Kidney tubule cell (primary cell): ENCODE results near the gene CTU2.

Experiments
- DNase-seq: peaks from one replicate; pipeline ENCODE4 v3.0.0-alpha.2; 2018; ENCODE audit warnings: low spot score

CTU2 gene

DNA sequence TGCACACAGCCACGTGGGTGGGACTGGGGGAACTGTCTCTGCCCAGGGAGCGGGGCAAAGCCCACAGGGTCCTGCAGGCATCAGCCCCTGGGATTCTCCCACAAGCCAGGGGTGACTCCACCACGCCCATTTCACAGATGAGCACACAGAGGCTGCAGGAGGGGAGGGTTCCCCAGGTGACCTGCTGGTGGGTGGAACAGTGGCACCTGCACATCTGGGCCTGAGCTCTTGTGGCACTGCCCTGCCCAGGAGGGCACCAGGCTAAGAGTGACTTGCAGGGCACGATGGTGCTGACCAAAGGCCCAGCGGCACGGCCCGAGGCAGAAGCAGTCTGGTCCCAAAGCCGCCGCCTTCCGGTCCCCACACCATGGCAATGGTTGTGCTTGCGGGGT lies 54.8 kb downstream of the CTU2 start:
- no peak for DNase-seq

DNA sequence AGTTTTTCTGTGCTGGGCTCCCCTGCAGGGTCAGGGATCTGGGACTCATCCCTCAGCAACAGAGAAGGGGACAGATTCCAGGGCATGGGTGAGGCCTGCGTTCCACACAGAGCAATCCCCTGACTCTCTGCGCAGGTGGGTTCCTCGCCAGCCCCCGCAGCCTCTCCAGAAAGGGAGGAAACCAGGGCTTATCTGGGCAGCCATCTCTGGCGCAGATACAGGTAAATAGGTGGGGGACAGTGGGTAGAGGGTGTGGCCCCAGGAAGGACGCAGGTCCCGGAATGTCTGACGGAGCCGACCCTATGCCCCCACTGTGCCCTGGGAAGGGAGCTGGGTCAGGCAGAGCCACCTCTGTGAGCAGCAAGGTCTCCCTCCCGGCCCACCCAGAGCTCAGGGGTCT lies 55.5 kb downstream of the CTU2 start:
- no peak for DNase-seq

DNA sequence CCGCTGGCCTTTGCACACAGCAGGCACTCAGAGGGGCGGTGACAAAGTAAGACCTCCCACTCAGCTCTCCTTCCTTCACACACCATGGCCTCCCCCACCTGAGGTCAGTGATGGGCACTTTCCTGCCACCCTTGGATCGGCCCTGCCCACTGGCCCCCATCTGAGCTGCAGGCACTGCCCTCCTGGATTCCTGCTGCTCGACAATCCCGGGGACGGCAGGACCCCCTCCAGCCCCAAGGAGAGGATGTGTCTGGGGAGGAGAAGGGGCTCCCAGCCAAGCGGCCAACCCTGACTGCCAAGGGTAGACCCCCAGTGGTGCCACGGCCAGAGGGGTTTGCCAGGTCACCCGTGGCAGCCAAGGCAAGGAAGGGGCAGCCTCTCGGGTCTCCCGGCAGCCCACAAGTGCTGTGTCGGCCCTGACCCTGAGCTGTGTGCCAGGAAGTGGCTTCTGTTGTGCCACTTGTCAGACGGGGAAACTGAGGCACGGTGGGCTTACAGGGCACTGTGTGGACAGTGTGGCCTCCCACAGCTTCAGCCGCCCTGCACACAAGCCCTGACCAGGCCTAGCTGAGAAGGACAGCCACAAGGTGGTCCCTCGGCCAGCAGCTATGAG lies 56.1 kb downstream of the CTU2 start:
- no peak for DNase-seq

DNA sequence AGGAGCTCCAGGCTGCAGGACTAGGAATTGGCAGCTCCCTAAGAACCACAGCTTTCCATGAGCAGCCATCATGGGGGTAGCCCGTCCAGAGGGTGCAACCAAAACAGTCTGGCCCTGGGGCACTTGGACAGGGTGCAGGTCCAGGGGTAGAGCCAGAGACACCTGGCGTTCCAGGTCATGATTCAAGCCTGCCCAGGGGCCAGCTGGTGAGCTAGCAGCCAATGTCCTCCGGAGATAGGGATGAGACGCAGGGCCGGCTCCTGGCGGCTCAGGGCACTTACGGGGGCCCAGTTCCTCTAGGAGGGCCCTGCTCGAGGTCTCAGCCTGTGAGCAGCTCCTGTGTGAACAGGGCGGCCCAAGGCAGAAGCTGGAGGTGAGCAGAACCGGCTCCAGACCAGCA lies 56.6 kb downstream of the CTU2 start:
- no peak for DNase-seq

DNA sequence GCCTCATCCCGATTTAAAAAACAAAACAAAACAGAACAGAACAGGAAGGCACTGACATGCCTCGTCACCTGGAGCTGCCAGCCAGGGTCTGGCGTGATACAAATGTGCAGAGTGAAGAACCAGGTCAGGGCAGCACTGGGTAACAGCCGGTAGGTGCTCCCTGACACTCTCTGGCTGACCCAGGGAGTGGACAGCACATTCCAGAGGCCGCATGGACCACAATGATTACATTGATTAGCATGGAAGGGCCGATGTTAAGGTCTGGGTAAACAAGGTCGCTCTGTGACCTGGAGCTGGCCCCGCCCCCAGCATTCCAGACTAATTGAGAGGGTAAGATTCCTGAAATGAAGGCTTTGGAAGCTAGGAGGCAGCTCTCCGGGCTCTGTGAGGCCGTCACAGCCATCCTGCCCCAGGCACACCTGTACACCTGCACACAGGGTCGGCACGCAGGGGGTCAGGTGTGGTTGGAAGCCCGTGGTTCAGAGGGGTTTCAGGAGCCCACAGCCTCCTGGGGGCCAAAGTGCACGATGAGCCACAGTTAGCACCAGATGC lies 57.3 kb downstream of the CTU2 start:
- DNase-seq: peak; percentile 78

DNA sequence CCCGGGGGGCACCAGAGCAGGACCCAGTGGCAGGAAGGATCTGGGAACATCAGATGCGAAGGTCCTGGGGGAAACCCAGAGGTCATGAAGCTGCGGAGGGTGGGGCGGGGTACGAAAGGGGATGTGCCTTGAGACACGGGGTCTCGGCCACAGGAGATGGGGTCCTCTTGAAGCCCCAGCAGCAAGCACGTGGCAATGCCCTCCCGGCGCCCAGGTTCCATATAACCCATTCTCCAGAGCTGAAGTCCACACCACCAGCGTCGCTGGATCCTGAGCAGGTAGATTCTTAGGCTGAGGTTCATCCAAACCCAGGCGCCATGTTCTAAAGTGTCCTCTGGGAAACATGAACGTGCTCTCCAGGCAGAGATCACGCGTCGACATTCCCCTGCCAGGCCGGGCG lies 57.8 kb downstream of the CTU2 start:
- DNase-seq: no peak

DNA sequence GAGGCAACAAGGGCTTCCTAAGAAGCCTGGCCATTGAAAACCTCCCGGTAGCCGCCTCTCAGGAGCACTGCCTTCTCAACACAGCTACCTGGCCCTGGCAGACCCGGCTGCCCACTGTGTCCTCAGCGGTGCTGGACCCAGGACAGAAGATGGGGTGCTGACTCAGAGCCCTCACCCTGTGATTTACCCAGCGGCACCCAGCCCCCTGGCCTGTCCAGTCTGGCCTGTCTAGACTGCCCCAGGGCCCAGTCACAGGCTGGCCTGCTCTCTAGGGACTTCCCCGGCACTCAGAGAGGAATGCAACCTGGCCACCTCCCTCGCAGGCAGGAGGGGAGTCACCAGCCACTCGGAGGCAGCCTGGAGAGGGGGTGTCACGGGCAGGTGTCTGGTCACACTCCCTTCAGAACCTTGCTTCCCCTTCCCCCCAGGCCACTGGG lies 58.6 kb downstream of the CTU2 start:
- peak; percentile 97 for DNase-seq
